ENCODE results near the gene EFCAB14. TPM values are rescaled to one million over a fixed set of nuclear protein-coding genes. Genes with fewer than 3 reads are reported as not detected.

EFCAB14 gene
- total RNA-seq, 1 experiment from 2014 or later, result 52.5 TPM

DNA sequence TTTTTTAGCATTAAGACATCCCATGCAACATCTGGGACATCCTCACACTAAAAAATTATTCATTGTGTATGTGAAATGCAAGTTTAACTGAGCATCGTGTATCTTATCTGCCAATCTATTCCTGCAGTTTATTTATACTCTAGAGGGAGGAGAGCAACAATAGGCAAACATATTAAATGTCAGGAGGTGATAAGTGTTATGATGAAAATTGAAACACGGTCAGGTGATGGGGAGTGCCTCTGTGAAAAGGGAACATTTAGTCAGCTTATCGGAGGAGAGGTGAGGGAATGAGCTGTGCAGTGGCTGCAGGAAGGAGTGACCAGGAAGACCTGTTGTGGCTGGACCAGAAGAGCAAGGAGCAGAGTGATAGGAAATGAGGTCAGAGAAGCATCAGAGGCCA is 775 bp upstream of the EFCAB14 start:
- Histone ChIP-seq H3K4me1 (ENCODE audit: control insufficient read depth in 1 of 2, insufficient read depth in 2 of 2, low read length in 2 of 2) (peaks cover 17 to 23% of the 10 kb centered on the region in 2 experiments), H3K36me3 (ENCODE audit: control insufficient read depth in 1 of 2, insufficient read depth in 2 of 2, low read length in 2 of 2) (peaks cover 0 to 6% of the 10 kb centered on the region in 2 experiments; a peak in 2 of 4 replicates), H3K79me2 (ENCODE audit: insufficient read depth, low read length) (peaks cover 34% of the 10 kb centered on the region), H2AFZ (ENCODE audit: low read depth, low read length, poor library complexity, severe bottlenecking) (peak overlapping the region; percentile 33), H3K9ac (ENCODE audit: low read length) (peak overlapping the region; percentile 84), H4K20me1 (ENCODE audit: insufficient read depth) (no peaks in the 10 kb centered on the region), H3K4me3 (replicated peaks in 1 of 2; ENCODE audit: low read depth in 1 of 2, low read length in 2 of 2) (peak overlapping the region; percentile 36 to 90), H3K9me3 (ENCODE audit: control insufficient read depth in 1 of 2, insufficient read depth in 1 of 2, low read depth in 1 of 2, low read length in 2 of 2) (no peaks in the 10 kb centered on the region), H3K4me2 (ENCODE audit: low read length) (peak overlapping the region; percentile 90), H3K9me2 (ENCODE audit: insufficient read depth) (no peaks in the 10 kb centered on the region), H3K27me3 (ENCODE audit: insufficient read depth, low read length) (no peaks in the 10 kb centered on the region), H3K27ac (ENCODE audit: low read depth, low read length) (peak overlapping the region; percentile 17; the same call in 1 of the 2 replicates)
- DNase-seq (ENCODE audit: low read depth, low spot score) (no peak), ATAC-seq (no peak)
- BruUV-seq (replicated peaks), result no TSS peak
- ChIA-PET CTCF (interaction anchor here (0.7 to 1.2 kb wide), 2 partner anchors 28 to 459 kb away, joined by 3 to 4 read pairs; no protein-coding TSS in a partner anchor), RAD21 (ENCODE audit: low non-redundant PET in 1 of 2, low total read pairs in 2 of 2, uncharacterized antibody in 2 of 2, unreplicated experiment in 2 of 2) (no interaction called here), POLR2A (interaction anchor here (1.0 to 1.2 kb wide), 2 partner anchors 103 to 459 kb away, joined by 3 to 4 read pairs; partner anchors contain the start of gene MOB3C)
- no peak for TF ChIP-seq ZFX (IDR thresholded peaks at IDR 0.05)
- TF ChIP-seq POLR2A (IDR thresholded peaks at IDR 0.05; ENCODE audit: borderline replicate concordance, extremely low read depth, insufficient read depth, insufficient read length), result no peak
- no peak for TF ChIP-seq SRF (IDR thresholded peaks at IDR 0.05; ENCODE audit: low read depth)
- no peak for TF ChIP-seq EZH2 (IDR thresholded peaks at IDR 0.05)
- TF ChIP-seq ZNF274 (IDR thresholded peaks at IDR 0.05; ENCODE audit: low read depth, low read length), result no peak
- TF ChIP-seq ATF3 (IDR thresholded peaks at IDR 0.05), result no peak
- TF ChIP-seq, protein P1, sequence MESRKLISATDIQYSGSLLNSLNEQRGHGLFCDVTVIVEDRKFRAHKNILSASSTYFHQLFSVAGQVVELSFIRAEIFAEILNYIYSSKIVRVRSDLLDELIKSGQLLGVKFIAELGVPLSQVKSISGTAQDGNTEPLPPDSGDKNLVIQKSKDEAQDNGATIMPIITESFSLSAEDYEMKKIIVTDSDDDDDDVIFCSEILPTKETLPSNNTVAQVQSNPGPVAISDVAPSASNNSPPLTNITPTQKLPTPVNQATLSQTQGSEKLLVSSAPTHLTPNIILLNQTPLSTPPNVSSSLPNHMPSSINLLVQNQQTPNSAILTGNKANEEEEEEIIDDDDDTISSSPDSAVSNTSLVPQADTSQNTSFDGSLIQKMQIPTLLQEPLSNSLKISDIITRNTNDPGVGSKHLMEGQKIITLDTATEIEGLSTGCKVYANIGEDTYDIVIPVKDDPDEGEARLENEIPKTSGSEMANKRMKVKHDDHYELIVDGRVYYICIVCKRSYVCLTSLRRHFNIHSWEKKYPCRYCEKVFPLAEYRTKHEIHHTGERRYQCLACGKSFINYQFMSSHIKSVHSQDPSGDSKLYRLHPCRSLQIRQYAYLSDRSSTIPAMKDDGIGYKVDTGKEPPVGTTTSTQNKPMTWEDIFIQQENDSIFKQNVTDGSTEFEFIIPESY (IDR thresholded peaks at IDR 0.05; ENCODE audit: extremely low read depth, insufficient replicate concordance, low read length), result no peak
- no peak for TF ChIP-seq CEBPB (IDR thresholded peaks at IDR 0.05; ENCODE audit: low read depth)
- no peak for TF ChIP-seq CTCF (IDR thresholded peaks at IDR 0.05 in 2 of 3, conservative IDR thresholded peaks at IDR 0.05 in 1 of 3; ENCODE audit: borderline replicate concordance in 1 of 3, insufficient read depth in 1 of 3, low read depth in 2 of 3, low read length in 2 of 3)
- intact Hi-C loops (cut with micrococcal nuclease), result no loop called here
